HEK293T (cell line): ENCODE measurements around the gene SLC6A11.

ENCODE experiments used
- BHLHE40 ChIP-seq: fragments of 450-650 bp; IDR thresholded peaks from 2 replicates; pipeline ENCODE4 v1.6.1; 2016; ENCODE audit warnings: mild to moderate bottlenecking, moderate library complexity, borderline replicate concordance
- CTBP1 ChIP-seq: fragments of 450-650 bp; IDR thresholded peaks from 2 replicates; pipeline ENCODE4 v1.6.1; 2016; ENCODE audit warnings: borderline replicate concordance
- ELF4 ChIP-seq: fragments of 450-650 bp; IDR thresholded peaks from 2 replicates; pipeline ENCODE4 v1.6.1; 2017; ENCODE audit warnings: antibody characterized with exemption
- FOXA1 ChIP-seq: fragments of 450-650 bp; IDR thresholded peaks from 2 replicates; pipeline ENCODE4 v1.6.1; 2016; ENCODE audit warnings: mild to moderate bottlenecking
- FOXM1 ChIP-seq: fragments of 450-650 bp; IDR thresholded peaks from 2 replicates; pipeline ENCODE4 v1.6.1; 2017; ENCODE audit warnings: mild to moderate bottlenecking, borderline replicate concordance
- L3MBTL2 ChIP-seq: fragments of 450-650 bp; conservative IDR thresholded peaks from 2 replicates; pipeline ENCODE4 v1.6.1; 2016; ENCODE audit warnings: mild to moderate bottlenecking
- LEF1 ChIP-seq: fragments of 450-650 bp; IDR thresholded peaks from 2 replicates; pipeline ENCODE4 v1.6.1; 2017; ENCODE audit warnings: mild to moderate bottlenecking, borderline replicate concordance
- NFRKB ChIP-seq: fragments of 450-650 bp; IDR thresholded peaks from 2 replicates; pipeline ENCODE4 v1.6.1; 2016; ENCODE audit warnings: mild to moderate bottlenecking, moderate library complexity
- SP1 ChIP-seq: fragments of 450-650 bp; IDR thresholded peaks from 2 replicates; pipeline ENCODE4 v1.6.1; 2017
- SUZ12 ChIP-seq: fragments of 450-650 bp; IDR thresholded peaks from 2 replicates; pipeline ENCODE4 v1.6.1; 2016; ENCODE audit warnings: mild to moderate bottlenecking

DNA sequence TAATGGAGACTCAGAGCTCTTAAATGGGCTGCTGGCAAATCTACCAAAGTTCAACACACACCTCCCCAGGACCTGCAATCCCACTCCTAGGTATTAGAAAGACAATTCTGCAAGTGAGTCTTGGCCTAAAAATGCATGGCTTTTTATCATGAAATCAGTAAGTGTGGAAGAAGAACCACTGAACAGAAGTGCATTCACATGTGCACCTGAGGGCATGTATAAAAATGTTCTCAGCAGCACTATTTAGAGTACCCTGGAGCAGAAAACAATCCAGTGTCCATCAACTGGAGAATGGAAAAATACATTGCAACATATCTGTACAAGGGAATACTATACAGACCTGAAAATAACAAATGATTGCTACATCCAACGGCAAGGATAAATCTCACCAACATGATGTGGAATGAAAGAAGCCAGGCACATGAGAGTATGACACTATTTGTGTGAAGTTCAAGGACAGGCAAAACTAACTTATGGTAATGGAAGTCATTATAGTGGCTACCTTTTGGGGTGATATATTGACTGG is 168.4 kb downstream of the SLC6A11 start:
- TF ChIP-seq LEF1: no peak
- no peak for TF ChIP-seq SP1
- TF ChIP-seq FOXM1: no peak
- TF ChIP-seq CTBP1: no peak
- no peak for TF ChIP-seq FOXA1
- TF ChIP-seq ELF4: no peak
- TF ChIP-seq NFRKB: no peak
- no peak for TF ChIP-seq L3MBTL2
- TF ChIP-seq SUZ12: no peak
- no peak for TF ChIP-seq BHLHE40
